ENCODE measurements around the gene PLCB4.

The PLCB4 gene

GRCh38 chr20:9160757-9161156 lies 91.9 kb downstream of the PLCB4 start:
- Histone ChIP-seq H3K4me3 (ENCODE audit: low read depth, low read length) (no peak overlapping the region), H3K4me1 (ENCODE audit: control insufficient read depth, insufficient read depth, low read length) (peaks cover 4% of the 10 kb centered on the region; the same call in 1 of the 2 replicates), H3K27ac (ENCODE audit: extremely low read depth, low read depth, low read length) (no peak overlapping the region), H3K9me3 (ENCODE audit: control insufficient read depth, insufficient read depth, low read depth, low read length) (no peaks in the 10 kb centered on the region), H3K36me3 (ENCODE audit: control insufficient read depth in 2 of 2, insufficient read depth in 1 of 2, low read length in 2 of 2) (no peaks in the 10 kb centered on the region)
- ChIA-PET CTCF (interaction anchor here (0.5 to 0.6 kb wide), 3 partner anchors 198 to 402 kb away, joined by 3 to 4 read pairs (median 3); no protein-coding TSS in a partner anchor), POLR2A (no interaction called here)
- TF ChIP-seq ZNF530 (tag by site-specific recombination; IDR thresholded peaks at IDR 0.05; ENCODE audit: low read depth) (no peak), ZNF2 (tag by site-specific recombination; IDR thresholded peaks at IDR 0.05) (no peak), PRDM1 (tag by site-specific recombination; IDR thresholded peaks at IDR 0.05) (peak; percentile 58; the same call in 1 of the 2 replicates), ZNF76 (tag by site-specific recombination; IDR thresholded peaks at IDR 0.05; ENCODE audit: borderline replicate concordance, low read depth) (no peak)

GRCh38 chr20:9161311-9161710 lies 92.4 kb downstream of the PLCB4 start:
- no peak for TF ChIP-seq BCL11A (tag by site-specific recombination; IDR thresholded peaks at IDR 0.05; ENCODE audit: low read depth)
- TF ChIP-seq GLIS1 (tag by site-specific recombination; IDR thresholded peaks at IDR 0.05), result peak; percentile 73
- no peak for TF ChIP-seq ZNF426 (tag by site-specific recombination; IDR thresholded peaks at IDR 0.05)
- TF ChIP-seq ZNF513 (tag by site-specific recombination; IDR thresholded peaks at IDR 0.05), result no peak
- TF ChIP-seq, protein P1, sequence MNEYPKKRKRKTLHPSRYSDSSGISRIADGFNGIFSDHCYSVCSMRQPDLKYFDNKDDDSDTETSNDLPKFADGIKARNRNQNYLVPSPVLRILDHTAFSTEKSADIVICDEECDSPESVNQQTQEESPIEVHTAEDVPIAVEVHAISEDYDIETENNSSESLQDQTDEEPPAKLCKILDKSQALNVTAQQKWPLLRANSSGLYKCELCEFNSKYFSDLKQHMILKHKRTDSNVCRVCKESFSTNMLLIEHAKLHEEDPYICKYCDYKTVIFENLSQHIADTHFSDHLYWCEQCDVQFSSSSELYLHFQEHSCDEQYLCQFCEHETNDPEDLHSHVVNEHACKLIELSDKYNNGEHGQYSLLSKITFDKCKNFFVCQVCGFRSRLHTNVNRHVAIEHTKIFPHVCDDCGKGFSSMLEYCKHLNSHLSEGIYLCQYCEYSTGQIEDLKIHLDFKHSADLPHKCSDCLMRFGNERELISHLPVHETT (tag by site-specific recombination; IDR thresholded peaks at IDR 0.05), result no peak
- TF ChIP-seq ZNF274 (IDR thresholded peaks at IDR 0.05; ENCODE audit: low read length), result no peak
- TF ChIP-seq ZNF274 (tag by site-specific recombination; IDR thresholded peaks at IDR 0.05; ENCODE audit: borderline replicate concordance), result no peak

DNA sequence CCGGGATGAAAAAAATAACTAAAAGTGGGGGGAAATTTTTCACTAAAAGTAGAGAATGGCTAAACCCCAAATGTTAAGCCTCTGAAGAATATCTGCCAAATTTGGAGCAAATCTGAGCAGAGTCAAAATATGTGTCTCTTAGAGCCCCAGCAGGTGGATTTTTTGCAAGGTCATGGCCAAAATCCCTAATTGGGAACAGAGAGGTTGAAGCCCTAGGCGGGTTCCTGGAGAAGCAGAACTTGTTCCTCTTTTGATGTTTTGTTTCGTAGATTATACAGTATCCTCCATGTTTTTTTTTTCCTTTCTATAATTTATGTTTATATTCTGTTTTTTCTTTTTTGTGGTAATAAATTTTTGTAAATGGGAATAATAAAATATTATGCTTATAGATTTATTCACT lies 94.4 kb downstream of the PLCB4 start:
- peaks cover 9% of the 10 kb centered on the region for H3K4me1 ChIP-seq (ENCODE audit: control insufficient read depth, insufficient read depth, low read length)
- no peaks in the 10 kb centered on the region for H3K9me3 ChIP-seq (ENCODE audit: control insufficient read depth, insufficient read depth, low read depth, low read length)
- TF ChIP-seq HOXA7 (CRISPR knock-in tag; IDR thresholded peaks at IDR 0.05; ENCODE audit: borderline replicate concordance) (no peak), ZNF184 (tag by site-specific recombination; IDR thresholded peaks at IDR 0.05) (no peak), ZNF701 (tag by site-specific recombination; IDR thresholded peaks at IDR 0.05) (no peak), ZNF660 (tag by site-specific recombination; IDR thresholded peaks at IDR 0.05) (no peak), ZNF549 (tag by site-specific recombination; IDR thresholded peaks at IDR 0.05) (no peak), ZNF155 (tag by site-specific recombination; IDR thresholded peaks at IDR 0.05) (no peak), ZNF2 (tag by site-specific recombination; IDR thresholded peaks at IDR 0.05) (no peak), ZNF768 (tag by site-specific recombination; IDR thresholded peaks at IDR 0.05) (no peak), ZNF112 (tag by site-specific recombination; IDR thresholded peaks at IDR 0.05) (no peak), EGR2 (tag by site-specific recombination; IDR thresholded peaks at IDR 0.05; ENCODE audit: low read depth) (no peak), ZNF138 (tag by site-specific recombination; IDR thresholded peaks at IDR 0.05; ENCODE audit: borderline replicate concordance) (no peak), ZFP41 (tag by site-specific recombination; IDR thresholded peaks at IDR 0.05; ENCODE audit: borderline replicate concordance) (no peak), ZNF169 (tag by site-specific recombination; IDR thresholded peaks at IDR 0.05) (no peak)
- TF ChIP-seq, protein P2, sequence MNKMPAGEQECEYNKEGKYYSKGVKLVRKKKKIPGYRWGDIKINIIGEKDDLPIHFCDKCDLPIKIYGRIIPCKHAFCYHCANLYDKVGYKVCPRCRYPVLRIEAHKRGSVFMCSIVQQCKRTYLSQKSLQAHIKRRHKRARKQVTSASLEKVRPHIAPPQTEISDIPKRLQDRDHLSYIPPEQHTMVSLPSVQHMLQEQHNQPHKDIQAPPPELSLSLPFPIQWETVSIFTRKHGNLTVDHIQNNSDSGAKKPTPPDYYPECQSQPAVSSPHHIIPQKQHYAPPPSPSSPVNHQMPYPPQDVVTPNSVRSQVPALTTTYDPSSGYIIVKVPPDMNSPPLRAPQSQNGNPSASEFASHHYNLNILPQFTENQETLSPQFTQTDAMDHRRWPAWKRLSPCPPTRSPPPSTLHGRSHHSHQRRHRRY (tag by site-specific recombination; IDR thresholded peaks at IDR 0.05), result no peak
- H3K36me3 ChIP-seq (ENCODE audit: control insufficient read depth in 2 of 2, insufficient read depth in 1 of 2, low read length in 2 of 2), result no peaks in the 10 kb centered on the region
- no peak overlapping the region for H3K4me3 ChIP-seq (ENCODE audit: low read depth, low read length)
- no peak overlapping the region for H3K27ac ChIP-seq (ENCODE audit: extremely low read depth, low read depth, low read length)
- ChIA-PET CTCF (interaction anchor here (0.6 kb wide), 1 partner anchor 454 kb away, joined by 3 read pairs; no protein-coding TSS in a partner anchor), POLR2A (no interaction called here)

More at GRCh38 chr20:9161311-9161710, 92.4 kb downstream of the PLCB4 start:
- no peak overlapping the region for H3K4me3 ChIP-seq (ENCODE audit: low read depth, low read length)
- ChIA-PET CTCF (interaction anchor here (0.5 to 0.8 kb wide), 4 partner anchors 38 to 403 kb away, joined by 3 to 4 read pairs (median 3); no protein-coding TSS in a partner anchor), POLR2A (no interaction called here)
- peaks cover 5% of the 10 kb centered on the region for H3K4me1 ChIP-seq (ENCODE audit: control insufficient read depth, insufficient read depth, low read length)
- H3K36me3 ChIP-seq (ENCODE audit: control insufficient read depth in 2 of 2, insufficient read depth in 1 of 2, low read length in 2 of 2), result no peaks in the 10 kb centered on the region
- H3K9me3 ChIP-seq (ENCODE audit: control insufficient read depth, insufficient read depth, low read depth, low read length), result no peaks in the 10 kb centered on the region
- H3K27ac ChIP-seq (ENCODE audit: extremely low read depth, low read depth, low read length), result no peak overlapping the region

Data from HEK293 (cell line).